Measurements from ENCODE around the gene TIAM1. TPM values are rescaled to one million over a fixed set of nuclear protein-coding genes. Genes with fewer than 3 reads are reported as not detected.

The TIAM1 gene
- total RNA-seq, 4 donors from 2014 or later: 2.6 to 11.0 (median 6.9) TPM

DNA sequence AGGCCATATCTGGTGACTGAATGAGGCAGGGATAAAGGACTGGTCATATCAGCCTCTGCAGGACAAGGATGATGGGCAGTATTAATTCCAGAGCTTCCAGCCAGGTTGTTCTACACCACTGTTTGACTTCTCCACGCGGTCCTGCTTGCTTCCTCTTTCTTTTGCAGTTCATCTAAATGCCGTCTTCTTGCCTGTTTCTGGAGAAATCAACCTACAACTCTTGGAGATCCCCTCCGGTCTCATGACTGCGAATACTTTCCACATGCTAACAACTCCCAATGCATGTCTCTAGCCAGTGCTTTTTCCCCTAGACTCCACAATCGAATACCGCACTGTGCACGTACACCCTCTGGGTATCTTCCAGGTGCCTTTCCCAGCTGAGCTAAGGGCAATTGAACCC is 14.1 kb upstream of the TIAM1 start:
- no peak for TF ChIP-seq POLR2A (IDR thresholded peaks at IDR 0.05)
- no peaks in the 10 kb centered on the region for H3K36me3 ChIP-seq
- H3K4me1 ChIP-seq: no peaks in the 10 kb centered on the region
- peaks cover 0 to 12% (median 0%) of the 10 kb centered on the region in 3 donors for H3K9me3 ChIP-seq
- no peak for ATAC-seq
- no peak overlapping the region for H3K27ac ChIP-seq
- no peak overlapping the region for H3K4me3 ChIP-seq
- WGBS, 2 donors (ENCODE audit: low coverage in 1 of 2): 89 to 92% methylated on average over 8 of the region's 8 CpGs
- H3K27me3 ChIP-seq: peaks cover 12% of the 10 kb centered on the region

DNA sequence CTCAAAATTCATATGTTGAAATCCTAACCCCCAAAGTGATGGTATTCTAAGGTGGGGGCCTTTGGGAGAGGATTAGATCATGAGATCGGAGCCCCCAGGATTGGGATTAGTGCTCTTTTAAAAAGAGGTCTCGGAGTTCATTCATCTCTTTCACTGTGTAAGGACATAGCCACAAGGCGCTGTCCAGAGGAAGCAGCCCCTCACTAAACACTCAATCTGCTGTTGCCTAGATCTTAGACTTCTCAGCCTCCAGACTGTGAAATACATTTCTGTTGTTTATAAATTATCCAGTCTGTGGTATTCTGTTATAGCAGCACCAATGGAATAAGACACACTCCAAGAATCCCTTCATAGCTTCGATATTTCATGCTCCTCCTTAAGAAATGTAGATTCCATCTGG is 12.4 kb upstream of the TIAM1 start:
- Histone ChIP-seq H3K36me3 (no peaks in the 10 kb centered on the region), H3K4me3 (no peak overlapping the region), H3K27ac (no peak overlapping the region), H3K9me3 (peaks cover 0 to 12% (median 0%) of the 10 kb centered on the region in 3 donors), H3K27me3 (peaks cover 5% of the 10 kb centered on the region), H3K4me1 (no peaks in the 10 kb centered on the region)
- no peak for TF ChIP-seq POLR2A (IDR thresholded peaks at IDR 0.05)
- no peak for TF ChIP-seq EP300 (IDR thresholded peaks at IDR 0.05)
- no peak for TF ChIP-seq POLR2AphosphoS5 (IDR thresholded peaks at IDR 0.05)
- TF ChIP-seq, protein P1, sequence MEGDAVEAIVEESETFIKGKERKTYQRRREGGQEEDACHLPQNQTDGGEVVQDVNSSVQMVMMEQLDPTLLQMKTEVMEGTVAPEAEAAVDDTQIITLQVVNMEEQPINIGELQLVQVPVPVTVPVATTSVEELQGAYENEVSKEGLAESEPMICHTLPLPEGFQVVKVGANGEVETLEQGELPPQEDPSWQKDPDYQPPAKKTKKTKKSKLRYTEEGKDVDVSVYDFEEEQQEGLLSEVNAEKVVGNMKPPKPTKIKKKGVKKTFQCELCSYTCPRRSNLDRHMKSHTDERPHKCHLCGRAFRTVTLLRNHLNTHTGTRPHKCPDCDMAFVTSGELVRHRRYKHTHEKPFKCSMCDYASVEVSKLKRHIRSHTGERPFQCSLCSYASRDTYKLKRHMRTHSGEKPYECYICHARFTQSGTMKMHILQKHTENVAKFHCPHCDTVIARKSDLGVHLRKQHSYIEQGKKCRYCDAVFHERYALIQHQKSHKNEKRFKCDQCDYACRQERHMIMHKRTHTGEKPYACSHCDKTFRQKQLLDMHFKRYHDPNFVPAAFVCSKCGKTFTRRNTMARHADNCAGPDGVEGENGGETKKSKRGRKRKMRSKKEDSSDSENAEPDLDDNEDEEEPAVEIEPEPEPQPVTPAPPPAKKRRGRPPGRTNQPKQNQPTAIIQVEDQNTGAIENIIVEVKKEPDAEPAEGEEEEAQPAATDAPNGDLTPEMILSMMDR (IDR thresholded peaks at IDR 0.05): no peak
- 83 to 97% methylated on average over 4 of the region's 4 CpGs for WGBS, 2 donors (ENCODE audit: low coverage in 1 of 2)
- ATAC-seq: no peak

DNA sequence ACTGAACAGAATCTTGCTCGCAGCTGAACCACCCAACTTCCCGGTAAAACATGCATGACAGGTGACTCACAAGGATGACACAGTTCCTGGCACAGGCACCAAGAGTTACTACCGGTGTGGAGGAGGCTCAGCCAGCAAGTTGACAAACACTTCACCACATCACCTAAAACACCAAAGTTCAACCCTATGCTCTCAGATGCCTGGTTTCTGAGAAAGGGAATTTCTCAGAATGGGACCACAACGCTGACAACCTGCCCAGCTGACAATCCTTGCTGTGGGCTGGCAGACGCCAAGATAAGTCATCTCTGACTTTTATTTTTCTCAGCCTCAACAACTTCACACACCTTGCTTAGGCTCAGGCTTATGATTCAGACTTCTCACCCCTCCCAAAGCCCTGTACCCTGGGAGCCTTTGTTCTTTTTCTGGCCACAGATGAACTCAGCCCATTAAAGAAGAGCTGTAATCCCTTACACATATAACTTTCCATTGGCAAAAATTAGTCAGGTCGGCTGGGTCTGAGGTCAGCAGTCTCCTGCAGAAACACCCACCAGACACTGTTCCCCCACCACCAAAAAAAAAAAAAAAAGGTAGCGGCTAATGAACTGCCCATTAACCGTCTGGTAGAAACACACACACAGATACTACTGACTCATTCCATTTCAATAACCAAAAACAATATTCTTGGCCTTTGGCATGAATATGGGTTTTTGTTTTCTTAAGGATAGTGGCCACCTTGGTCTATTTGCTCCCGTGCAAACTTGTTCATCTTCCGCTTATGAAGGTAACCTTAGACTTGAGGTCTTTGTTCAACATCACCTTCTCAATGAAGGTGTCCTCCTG is 10.8 kb upstream of the TIAM1 start:
- no peak overlapping the region for H3K27ac ChIP-seq
- ATAC-seq: no peak
- no peak overlapping the region for H3K4me3 ChIP-seq
- H3K36me3 ChIP-seq: no peaks in the 10 kb centered on the region
- WGBS, 2 donors (ENCODE audit: low coverage in 1 of 2): 47 to 78% methylated on average over 6 to 10 of the region's 10 CpGs
- peaks cover 0 to 6% (median 0%) of the 10 kb centered on the region in 3 donors for H3K9me3 ChIP-seq
- peaks cover 5% of the 10 kb centered on the region for H3K27me3 ChIP-seq
- H3K4me1 ChIP-seq: no peaks in the 10 kb centered on the region
- TF ChIP-seq EP300 (IDR thresholded peaks at IDR 0.05) (no peak), POLR2AphosphoS5 (IDR thresholded peaks at IDR 0.05) (no peak), POLR2A (IDR thresholded peaks at IDR 0.05) (no peak)
- TF ChIP-seq, protein P1 (IDR thresholded peaks at IDR 0.05): no peak

DNA sequence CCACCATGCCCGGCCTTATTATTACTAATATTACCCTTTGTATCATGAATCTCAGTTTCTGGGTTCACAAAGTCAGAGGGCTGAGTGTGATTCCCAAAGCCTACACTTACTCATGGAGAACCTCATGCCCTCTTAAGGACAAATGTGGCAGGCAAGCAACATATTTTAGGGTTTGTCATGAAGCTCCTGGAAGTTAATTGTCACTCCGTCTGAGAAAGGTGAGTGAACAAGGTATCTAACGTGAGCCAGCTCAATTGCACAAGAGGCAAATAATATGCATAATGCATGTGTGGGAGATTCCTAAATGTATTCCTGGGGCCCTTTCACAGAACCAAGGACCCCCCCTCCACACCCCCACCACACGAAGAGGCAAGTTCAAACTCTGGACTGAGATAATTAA is 10.1 kb upstream of the TIAM1 start:
- Histone ChIP-seq H3K4me1 (no peaks in the 10 kb centered on the region), H3K36me3 (no peaks in the 10 kb centered on the region), H3K9me3 (no peaks in the 10 kb centered on the region), H3K4me3 (no peak overlapping the region), H3K27me3 (peaks cover 5% of the 10 kb centered on the region), H3K27ac (no peak overlapping the region)
- TF ChIP-seq POLR2AphosphoS5 (IDR thresholded peaks at IDR 0.05): no peak
- no peak for TF ChIP-seq POLR2A (IDR thresholded peaks at IDR 0.05)
- TF ChIP-seq, protein P1 (IDR thresholded peaks at IDR 0.05): no peak
- no peak for TF ChIP-seq EP300 (IDR thresholded peaks at IDR 0.05)
- WGBS, 2 donors (ENCODE audit: low coverage in 1 of 2): 70 to 73% methylated on average over 2 to 4 of the region's 4 CpGs
- no peak for ATAC-seq

DNA sequence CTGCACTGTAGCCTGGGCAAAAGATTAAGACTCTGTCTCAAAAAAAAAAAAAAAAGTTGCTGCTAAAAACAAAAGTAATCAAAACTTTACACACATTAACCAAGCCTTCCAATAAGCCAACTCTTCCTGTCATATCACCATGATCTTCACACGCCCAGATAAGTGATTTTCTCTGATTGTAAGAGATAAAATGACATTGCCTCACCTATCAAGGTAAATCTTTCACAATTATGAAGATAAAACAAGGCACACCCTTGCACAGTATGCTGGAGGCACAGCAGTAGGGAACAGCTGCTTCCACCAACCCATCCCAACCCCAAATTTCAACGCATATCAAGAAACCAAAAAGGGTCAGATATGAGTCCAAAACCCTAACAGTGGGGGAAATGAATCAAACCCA is 8.8 kb upstream of the TIAM1 start:
- Histone ChIP-seq H3K4me1 (no peaks in the 10 kb centered on the region), H3K4me3 (no peak overlapping the region), H3K27ac (no peak overlapping the region), H3K36me3 (no peaks in the 10 kb centered on the region), H3K9me3 (no peaks in the 10 kb centered on the region), H3K27me3 (peaks cover 5% of the 10 kb centered on the region)
- ATAC-seq: no peak
- WGBS, 2 donors (ENCODE audit: low coverage in 1 of 2): 51 to 77% methylated on average over 2 of the region's 2 CpGs
- TF ChIP-seq POLR2A (IDR thresholded peaks at IDR 0.05) (no peak), EP300 (IDR thresholded peaks at IDR 0.05) (no peak), POLR2AphosphoS5 (IDR thresholded peaks at IDR 0.05) (no peak)
- TF ChIP-seq, protein P1 (IDR thresholded peaks at IDR 0.05): no peak

Measured in gastroesophageal sphincter (tissue), 4 donors.